Neuron (in vitro differentiated cells): ENCODE results near the gene TPBG.

Experiments
- H2AFZ ChIP-seq: one replicate; pipeline ENCODE4 v1.6.1; 2013; ENCODE audit warnings: low read depth, mild to moderate bottlenecking, inconsistent platforms, low read length, moderate library complexity
- H3K27me3 ChIP-seq: one replicate; pipeline ENCODE4 v1.6.1; 2013; ENCODE audit warnings: low read length; ENCODE audit not compliant: insufficient read depth
- H3K36me3 ChIP-seq: one replicate; pipeline ENCODE4 v1.6.1; 2013; ENCODE audit warnings: low read length; ENCODE audit not compliant: insufficient read depth
- H3K4me1 ChIP-seq: one replicate; pipeline ENCODE4 v1.6.1; 2013; ENCODE audit warnings: low read length; ENCODE audit not compliant: insufficient read depth
- H3K4me3 ChIP-seq: 2 replicates; pipeline ENCODE4 v1.5.1; 2013; ENCODE audit warnings: mild to moderate bottlenecking, low read length, moderate library complexity
- H3K9me3 ChIP-seq: one replicate; pipeline ENCODE4 v1.6.1; 2013; ENCODE audit warnings: low read length

The TPBG gene

DNA sequence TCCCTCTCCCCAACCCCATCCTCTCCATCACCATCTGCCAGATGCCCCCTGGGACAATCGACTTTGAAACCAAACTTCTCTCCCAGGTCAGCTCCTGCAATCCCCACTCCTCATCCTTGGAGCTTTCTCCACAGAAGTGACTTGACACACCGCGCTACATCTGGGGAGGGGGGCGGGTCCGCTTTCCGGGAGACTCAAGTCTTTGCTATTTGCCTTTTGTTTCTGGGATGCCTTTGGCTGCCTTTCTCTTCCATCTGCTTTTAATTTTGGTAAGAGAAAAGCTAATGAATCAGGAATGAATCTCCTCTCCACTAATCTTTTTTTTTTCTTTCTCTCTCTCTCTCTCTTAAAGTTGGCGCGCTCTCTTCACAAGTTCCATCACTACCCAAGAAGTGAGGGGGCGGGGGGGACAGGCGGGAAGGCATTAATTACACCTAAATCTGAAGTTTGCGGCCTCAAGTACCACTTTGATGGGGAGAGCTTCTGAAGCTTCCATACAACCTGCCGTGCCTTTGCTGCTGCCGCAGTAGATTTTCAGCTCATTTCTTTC is 664 bp upstream of the TPBG start:
- Histone ChIP-seq H3K9me3 (no peaks in the 10 kb centered on the region), H3K36me3 (no peaks in the 10 kb centered on the region), H3K27me3 (peaks cover 24% of the 10 kb centered on the region), H3K4me3 (peak overlapping the region; percentile 58), H2AFZ (peak overlapping the region; percentile 98), H3K4me1 (peaks cover 7% of the 10 kb centered on the region)

DNA sequence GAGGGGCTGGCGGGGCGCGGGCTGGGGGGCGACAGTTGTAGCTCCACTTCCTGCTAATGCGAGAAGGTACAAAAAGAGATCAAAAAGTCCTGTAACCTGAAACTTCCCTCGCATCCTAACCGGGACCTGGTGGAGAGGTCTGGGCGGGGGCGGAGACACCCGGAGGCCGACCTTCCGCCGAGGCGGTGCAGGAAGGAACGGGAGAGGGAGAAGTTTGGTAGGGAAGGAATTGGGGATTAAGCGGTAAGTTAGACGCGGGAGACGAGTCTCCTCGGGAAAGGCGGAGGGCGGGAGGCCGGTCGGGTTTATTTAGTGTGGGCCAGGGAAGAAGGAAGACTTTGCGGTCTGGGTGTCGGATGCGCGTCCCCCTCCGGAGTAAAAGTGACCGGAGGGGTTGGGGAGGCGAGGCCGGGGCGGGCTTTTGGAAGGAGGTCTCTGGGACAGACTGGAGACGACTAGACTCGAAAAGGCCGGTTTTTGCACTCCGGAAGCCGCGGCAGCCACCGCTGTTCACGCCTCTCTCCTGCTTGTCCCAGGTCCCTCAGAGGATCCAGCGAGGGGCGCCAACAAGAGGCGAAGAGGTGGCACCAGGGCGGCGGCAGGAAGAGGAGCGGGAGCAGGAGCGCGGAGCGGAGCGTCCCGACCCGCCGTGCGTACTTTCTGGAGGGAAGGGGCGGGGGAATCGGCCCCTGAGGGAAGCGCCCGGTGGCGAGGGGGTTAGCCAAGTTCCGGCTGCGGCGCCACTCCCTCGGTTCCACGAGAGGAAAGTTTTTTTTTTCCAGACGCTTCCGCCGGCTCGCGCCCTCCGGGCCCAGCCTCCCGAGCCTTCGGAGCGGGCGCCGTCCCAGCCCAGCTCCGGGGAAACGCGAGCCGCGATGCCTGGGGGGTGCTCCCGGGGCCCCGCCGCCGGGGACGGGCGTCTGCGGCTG is 734 bp downstream of the TPBG start:
- H3K36me3 ChIP-seq: no peaks in the 10 kb centered on the region
- H2AFZ ChIP-seq: peak overlapping the region; percentile 98
- H3K9me3 ChIP-seq: no peaks in the 10 kb centered on the region
- peak overlapping the region; percentile 58 for H3K4me3 ChIP-seq
- peaks cover 7% of the 10 kb centered on the region for H3K4me1 ChIP-seq
- peaks cover 24% of the 10 kb centered on the region for H3K27me3 ChIP-seq

DNA sequence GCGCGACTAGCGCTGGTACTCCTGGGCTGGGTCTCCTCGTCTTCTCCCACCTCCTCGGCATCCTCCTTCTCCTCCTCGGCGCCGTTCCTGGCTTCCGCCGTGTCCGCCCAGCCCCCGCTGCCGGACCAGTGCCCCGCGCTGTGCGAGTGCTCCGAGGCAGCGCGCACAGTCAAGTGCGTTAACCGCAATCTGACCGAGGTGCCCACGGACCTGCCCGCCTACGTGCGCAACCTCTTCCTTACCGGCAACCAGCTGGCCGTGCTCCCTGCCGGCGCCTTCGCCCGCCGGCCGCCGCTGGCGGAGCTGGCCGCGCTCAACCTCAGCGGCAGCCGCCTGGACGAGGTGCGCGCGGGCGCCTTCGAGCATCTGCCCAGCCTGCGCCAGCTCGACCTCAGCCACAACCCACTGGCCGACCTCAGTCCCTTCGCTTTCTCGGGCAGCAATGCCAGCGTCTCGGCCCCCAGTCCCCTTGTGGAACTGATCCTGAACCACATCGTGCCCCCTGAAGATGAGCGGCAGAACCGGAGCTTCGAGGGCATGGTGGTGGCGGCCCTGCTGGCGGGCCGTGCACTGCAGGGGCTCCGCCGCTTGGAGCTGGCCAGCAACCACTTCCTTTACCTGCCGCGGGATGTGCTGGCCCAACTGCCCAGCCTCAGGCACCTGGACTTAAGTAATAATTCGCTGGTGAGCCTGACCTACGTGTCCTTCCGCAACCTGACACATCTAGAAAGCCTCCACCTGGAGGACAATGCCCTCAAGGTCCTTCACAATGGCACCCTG is 1.6 kb downstream of the TPBG start:
- H2AFZ ChIP-seq: peak overlapping the region; percentile 98
- H3K4me1 ChIP-seq: peaks cover 7% of the 10 kb centered on the region
- H3K9me3 ChIP-seq: no peaks in the 10 kb centered on the region
- H3K27me3 ChIP-seq: peaks cover 22% of the 10 kb centered on the region
- no peaks in the 10 kb centered on the region for H3K36me3 ChIP-seq
- H3K4me3 ChIP-seq: peak overlapping the region; percentile 58

- Histone ChIP-seq H3K9me3 (no peaks in the 10 kb centered on the region), H3K4me3 (no peak overlapping the region), H2AFZ (no peak overlapping the region), H3K4me1 (peaks cover 6% of the 10 kb centered on the region), H3K27me3 (peaks cover 3% of the 10 kb centered on the region), H3K36me3 (no peaks in the 10 kb centered on the region)
Measured at GRCh38 chr6:82367704-82368103, 4.1 kb downstream of the TPBG start.

DNA sequence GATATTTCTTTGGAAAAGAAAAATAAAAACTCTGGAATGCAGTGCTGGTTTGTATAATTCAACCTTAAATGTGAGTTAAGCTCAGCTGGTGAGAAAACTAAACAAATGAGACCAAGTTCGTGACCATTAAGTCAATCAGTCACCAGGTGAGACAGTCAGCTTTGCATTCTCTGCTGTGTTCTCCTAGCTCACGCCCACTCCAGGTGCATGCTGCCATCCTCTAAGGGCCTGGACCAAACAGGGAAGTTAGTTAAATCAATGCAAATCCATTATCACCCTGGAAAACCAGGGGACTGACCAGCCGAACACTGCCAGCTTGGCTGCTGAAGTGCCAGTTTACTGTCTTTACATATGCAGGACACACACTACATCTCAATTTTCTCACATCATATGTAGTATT is 7.2 kb downstream of the TPBG start:
- Histone ChIP-seq H3K9me3 (no peaks in the 10 kb centered on the region), H3K4me3 (no peak overlapping the region), H2AFZ (no peak overlapping the region), H3K4me1 (no peaks in the 10 kb centered on the region), H3K36me3 (no peaks in the 10 kb centered on the region), H3K27me3 (no peaks in the 10 kb centered on the region)

- Histone ChIP-seq H3K4me3 (no peak overlapping the region), H2AFZ (no peak overlapping the region), H3K36me3 (no peaks in the 10 kb centered on the region), H3K4me1 (no peaks in the 10 kb centered on the region), H3K27me3 (no peaks in the 10 kb centered on the region), H3K9me3 (no peaks in the 10 kb centered on the region)
Measured at GRCh38 chr6:82371799-82372546, 8.4 kb downstream of the TPBG start.

GRCh38 chr6:82372656-82373055 is 9.0 kb downstream of the TPBG start:
- no peaks in the 10 kb centered on the region for H3K4me1 ChIP-seq
- H2AFZ ChIP-seq: no peak overlapping the region
- H3K4me3 ChIP-seq: no peak overlapping the region

GRCh38 chr6:82374516-82374915 is 10.9 kb downstream of the TPBG start:
- no peaks in the 10 kb centered on the region for H3K36me3 ChIP-seq
- no peak overlapping the region for H3K4me3 ChIP-seq
- H3K9me3 ChIP-seq: no peaks in the 10 kb centered on the region
- H3K4me1 ChIP-seq: no peaks in the 10 kb centered on the region
- no peaks in the 10 kb centered on the region for H3K27me3 ChIP-seq
- H2AFZ ChIP-seq: no peak overlapping the region

More at GRCh38 chr6:82372656-82373055, 9.0 kb downstream of the TPBG start:
- Histone ChIP-seq H3K27me3 (no peaks in the 10 kb centered on the region), H3K36me3 (no peaks in the 10 kb centered on the region), H3K9me3 (no peaks in the 10 kb centered on the region)

- Histone ChIP-seq H3K4me1 (no peaks in the 10 kb centered on the region), H3K27me3 (no peaks in the 10 kb centered on the region), H3K4me3 (no peak overlapping the region)
Measured at GRCh38 chr6:82376636-82377035, 13.0 kb downstream of the TPBG start.

DNA sequence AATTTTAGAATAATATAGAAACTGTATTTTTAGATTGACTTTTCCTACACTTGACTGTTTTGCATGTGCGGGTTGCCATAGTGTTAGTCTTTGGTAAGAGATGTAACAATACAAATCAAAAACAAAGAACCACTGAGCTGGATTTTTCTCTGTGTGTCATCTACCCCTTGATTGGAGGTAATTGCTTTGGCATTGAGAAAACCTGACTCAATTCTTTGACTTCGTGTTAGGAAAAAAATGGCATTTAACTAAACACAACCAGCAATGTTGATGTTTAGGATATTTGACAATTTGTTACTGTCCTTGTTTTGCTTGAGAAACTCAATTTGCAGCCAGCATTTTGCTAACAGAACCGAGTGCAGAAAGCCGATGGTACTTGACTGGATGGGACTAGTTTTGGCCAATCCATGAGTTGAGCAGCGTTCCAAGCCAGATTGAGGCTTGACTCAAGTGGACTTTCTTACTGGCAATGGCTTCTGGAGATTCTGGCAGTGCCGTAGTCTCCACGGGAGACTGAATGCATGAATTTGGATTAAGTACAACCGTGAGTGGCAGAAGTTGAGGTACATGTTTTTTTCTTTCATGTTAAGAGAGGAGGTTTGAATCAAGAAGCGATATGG is 17.1 kb downstream of the TPBG start:
- Histone ChIP-seq H3K9me3 (no peaks in the 10 kb centered on the region), H3K36me3 (no peaks in the 10 kb centered on the region), H2AFZ (no peak overlapping the region), H3K4me3 (no peak overlapping the region), H3K27me3 (no peaks in the 10 kb centered on the region), H3K4me1 (no peaks in the 10 kb centered on the region)

More at GRCh38 chr6:82376636-82377035, 13.0 kb downstream of the TPBG start:
- H3K36me3 ChIP-seq: no peaks in the 10 kb centered on the region
- H2AFZ ChIP-seq: no peak overlapping the region
- H3K9me3 ChIP-seq: no peaks in the 10 kb centered on the region

GRCh38 chr6:82381278-82381677 is 17.7 kb downstream of the TPBG start:
- Histone ChIP-seq H3K4me3 (no peak overlapping the region), H2AFZ (no peak overlapping the region), H3K9me3 (no peaks in the 10 kb centered on the region), H3K4me1 (no peaks in the 10 kb centered on the region), H3K36me3 (no peaks in the 10 kb centered on the region), H3K27me3 (no peaks in the 10 kb centered on the region)

GRCh38 chr6:82385102-82385501 is 21.5 kb downstream of the TPBG start:
- no peak overlapping the region for H2AFZ ChIP-seq
- H3K27me3 ChIP-seq: no peaks in the 10 kb centered on the region
- no peaks in the 10 kb centered on the region for H3K36me3 ChIP-seq
- no peak overlapping the region for H3K4me3 ChIP-seq
- no peaks in the 10 kb centered on the region for H3K4me1 ChIP-seq
- no peaks in the 10 kb centered on the region for H3K9me3 ChIP-seq
